ENCODE measurements around the gene ZNF821.

GRCh38 chr16:71894921-71895678, 11.1 kb upstream of the ZNF821 start, which contains the start of gene IST1:
- peak; percentile 79 for TF ChIP-seq POLR2A (IDR thresholded peaks at IDR 0.05)
- peak in 1 of 3 donors; percentile 10 for TF ChIP-seq CTCF (IDR thresholded peaks at IDR 0.05)

Data from breast epithelium (tissue), 3 donors.